ENCODE measurements around the gene ECM1.

- no peak for TF ChIP-seq EZH2 (IDR thresholded peaks at IDR 0.05; ENCODE audit: low read length, missing control alignments)
- TF ChIP-seq CTCF (conservative IDR thresholded peaks at IDR 0.05 in 1 of 2, IDR thresholded peaks at IDR 0.05 in 1 of 2; ENCODE audit: low read depth in 1 of 2, low read length in 2 of 2): peak; percentile 67 to 85
Observed at GRCh38 chr1:150560576-150561253, 52.8 kb downstream of the ECM1 start.
